NCI-H748 (cell line): ENCODE results near the gene ALLC.

Source experiments
- DNase-seq: peaks from one replicate; lab custom pipeline; 2025; ENCODE audit not compliant: unreplicated experiment; lab: John Stamatoyannopoulos, UW

Gene ALLC

GRCh38 chr2:3639015-3639630, 18.9 kb upstream of the ALLC start:
- peak; percentile 67 for DNase-seq

- no peak for DNase-seq
These were observed 18.3 kb upstream of the ALLC start for GRCh38 chr2:3639653-3640052.

GRCh38 chr2:3641181-3641580, 16.8 kb upstream of the ALLC start:
- DNase-seq = no peak

- DNase-seq = no peak
These were observed 16.1 kb upstream of the ALLC start for GRCh38 chr2:3641841-3642421.

- DNase-seq = no peak
These were observed 15.3 kb upstream of the ALLC start for GRCh38 chr2:3642521-3643215.

- DNase-seq = no peak
These were observed 14.4 kb upstream of the ALLC start for GRCh38 chr2:3643371-3644245.

GRCh38 chr2:3644246-3644525, 13.8 kb upstream of the ALLC start:
- DNase-seq = no peak

GRCh38 chr2:3644891-3645605, 13.0 kb upstream of the ALLC start:
- DNase-seq = no peak

GRCh38 chr2:3645745-3646389, 12.1 kb upstream of the ALLC start:
- DNase-seq = no peak

GRCh38 chr2:3646446-3646845, 11.6 kb upstream of the ALLC start:
- DNase-seq = no peak

- DNase-seq = no peak
These were observed 10.8 kb upstream of the ALLC start for GRCh38 chr2:3647246-3647645.

GRCh38 chr2:3647831-3648651, 10.0 kb upstream of the ALLC start:
- DNase-seq = no peak

- DNase-seq = no peak
These were observed 9.3 kb upstream of the ALLC start for GRCh38 chr2:3648652-3649177.

- DNase-seq = no peak
These were observed 8.4 kb upstream of the ALLC start for GRCh38 chr2:3649581-3649980.

GRCh38 chr2:3650140-3650920, 7.7 kb upstream of the ALLC start:
- peak; percentile 48 for DNase-seq

GRCh38 chr2:3651691-3652648, 6.0 kb upstream of the ALLC start:
- peak; percentile 100 for DNase-seq

- no peak for DNase-seq
These were observed 4.9 kb upstream of the ALLC start for GRCh38 chr2:3652896-3653625.
